Endodermal cell (in vitro differentiated cells): Measurements from ENCODE around the gene RIT2. TPM values are rescaled to one million over a fixed set of nuclear protein-coding genes. Genes with fewer than 3 reads are reported as not detected.

Experiments
- DNase-seq: peaks from one replicate; pipeline ENCODE4 v3.0.0-alpha.2; 2017
- H3K27ac ChIP-seq: 2 replicates; pipeline ENCODE4 v1.5.1; 2013; ENCODE audit warnings: mild to moderate bottlenecking, low read depth, low read length, moderate library complexity
- H3K27me3 ChIP-seq: 2 replicates; pipeline ENCODE4 v1.6.1; 2013; ENCODE audit warnings: mild to moderate bottlenecking, low read length, moderate library complexity; ENCODE audit not compliant: insufficient read depth, control insufficient read depth, poor library complexity, severe bottlenecking
- H3K36me3 ChIP-seq: 2 replicates; pipeline ENCODE4 v1.7.0; 2013; ENCODE audit warnings: mild to moderate bottlenecking, low read length, moderate library complexity; ENCODE audit not compliant: control insufficient read depth, insufficient read depth
- H3K4me1 ChIP-seq: one replicate; pipeline ENCODE4 v1.7.0; 2013; ENCODE audit warnings: low read length; ENCODE audit not compliant: control insufficient read depth, insufficient read depth
- H3K4me3 ChIP-seq: 2 replicates; pipeline ENCODE4 v1.5.1; 2013; ENCODE audit warnings: mild to moderate bottlenecking, low read length, moderate library complexity
- H3K9ac ChIP-seq: 2 replicates; pipeline ENCODE4 v1.6.1; 2013; ENCODE audit warnings: mild to moderate bottlenecking, low read length, moderate library complexity; ENCODE audit not compliant: poor library complexity, severe bottlenecking; ENCODE audit errors: extremely low read depth
- H3K9me3 ChIP-seq: 2 replicates; pipeline ENCODE4 v1.6.1; 2013; ENCODE audit warnings: mild to moderate bottlenecking, low read length, moderate library complexity; ENCODE audit not compliant: control insufficient read depth
- H3K27ac Mint-ChIP-seq: 2 replicates; pipeline ENCODE4 v1.8.0; 2020; ENCODE audit warnings: mixed read lengths
- H3K27me3 Mint-ChIP-seq: 2 replicates; pipeline ENCODE4 v1.8.0; 2021; ENCODE audit warnings: mild to moderate bottlenecking, mixed read lengths; ENCODE audit not compliant: insufficient read depth
- H3K36me3 Mint-ChIP-seq: 2 replicates; pipeline ENCODE4 v1.8.0; 2020; ENCODE audit warnings: low read depth, mixed read lengths
- H3K4me1 Mint-ChIP-seq: 2 replicates; pipeline ENCODE4 v1.8.0; 2020; ENCODE audit warnings: mixed read lengths
- H3K4me3 Mint-ChIP-seq: 2 replicates; pipeline ENCODE4 v1.8.0; 2020; ENCODE audit warnings: mild to moderate bottlenecking, moderate library complexity, mixed read lengths
- H3K9me3 Mint-ChIP-seq: 2 replicates; pipeline ENCODE4 v1.8.0; 2020; ENCODE audit warnings: mild to moderate bottlenecking, mixed read lengths
- WGBS, 2 experiments: methylation state at CpG; one replicate each; pipeline versions ENCODE4 v1.1.5 to v1.1.7; 2013; ENCODE audit warnings: missing lambda C conversion rate in 2 of 2, mixed read lengths in 1 of 2; ENCODE audit not compliant: insufficient coverage in 1 of 2, insufficient read length in 1 of 2; 5-methylcytosine and 5-hydroxymethylcytosine counted together
- total RNA-seq, 2 donors: library from RNA; stranded (reverse); fragmentation: NEBNext Ultra II Directional in 1 of 2; extraction: Animal tissue kit (Norgen Biotek cat#: 25700) in 1 of 2; gene quantifications; 2 replicates in 1 of 2; 3 replicates in 1 of 2; pipeline ENCODE4 v1.2.1, GENCODE V29; 2021
- TF ChIP-seq, protein P1 (sequence below): fragments of 200-600 bp; sonication (generic); conservative IDR thresholded peaks from 2 replicates; pipeline ENCODE4 v1.5.0; 2021; ENCODE audit warnings: antibody characterized with exemption, mild to moderate bottlenecking

The RIT2 gene
- total RNA-seq, 2 donors from 2014 or later, result 0.81 TPM; not detected in 1

DNA sequence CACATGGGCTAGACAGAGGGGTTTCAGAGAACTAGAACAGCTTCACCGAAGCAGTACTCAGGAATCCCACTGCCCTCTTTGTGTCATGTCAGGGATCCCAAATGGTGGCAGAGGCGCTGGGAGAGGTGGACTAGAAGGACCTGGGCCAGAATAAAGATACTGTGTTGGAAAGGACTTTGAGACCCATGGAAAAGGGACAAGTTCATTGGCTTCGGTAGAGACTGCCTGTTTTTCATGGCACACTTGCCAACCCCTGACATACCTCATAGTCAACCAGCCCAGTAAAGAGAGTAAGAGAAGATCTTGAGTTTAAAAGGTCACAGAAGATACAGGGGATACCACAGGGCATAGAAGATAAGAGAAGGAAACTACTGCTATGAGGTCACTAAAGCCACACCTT lies 381.0 kb downstream of the RIT2 start:
- no peak for DNase-seq
- 70 to 72% methylated on average over 2 to 3 of the region's 3 CpGs for WGBS, 2 experiments
- Histone ChIP-seq H3K27ac (no peak overlapping the region), H3K4me3 (no peak overlapping the region), H3K9ac (no peak overlapping the region), H3K36me3 (no peaks in the 10 kb centered on the region), H3K4me1 (peaks cover 7% of the 10 kb centered on the region), H3K9me3 (no peaks in the 10 kb centered on the region), H3K27me3 (no peaks in the 10 kb centered on the region)
- peaks cover 15% of the 10 kb centered on the region for H3K4me1 Mint-ChIP-seq
- H3K27ac Mint-ChIP-seq, result no peak overlapping the region
- H3K4me3 Mint-ChIP-seq, result no peak overlapping the region
- peaks cover 28% of the 10 kb centered on the region for H3K27me3 Mint-ChIP-seq
- H3K36me3 Mint-ChIP-seq, result no peaks in the 10 kb centered on the region
- TF ChIP-seq, protein P1, sequence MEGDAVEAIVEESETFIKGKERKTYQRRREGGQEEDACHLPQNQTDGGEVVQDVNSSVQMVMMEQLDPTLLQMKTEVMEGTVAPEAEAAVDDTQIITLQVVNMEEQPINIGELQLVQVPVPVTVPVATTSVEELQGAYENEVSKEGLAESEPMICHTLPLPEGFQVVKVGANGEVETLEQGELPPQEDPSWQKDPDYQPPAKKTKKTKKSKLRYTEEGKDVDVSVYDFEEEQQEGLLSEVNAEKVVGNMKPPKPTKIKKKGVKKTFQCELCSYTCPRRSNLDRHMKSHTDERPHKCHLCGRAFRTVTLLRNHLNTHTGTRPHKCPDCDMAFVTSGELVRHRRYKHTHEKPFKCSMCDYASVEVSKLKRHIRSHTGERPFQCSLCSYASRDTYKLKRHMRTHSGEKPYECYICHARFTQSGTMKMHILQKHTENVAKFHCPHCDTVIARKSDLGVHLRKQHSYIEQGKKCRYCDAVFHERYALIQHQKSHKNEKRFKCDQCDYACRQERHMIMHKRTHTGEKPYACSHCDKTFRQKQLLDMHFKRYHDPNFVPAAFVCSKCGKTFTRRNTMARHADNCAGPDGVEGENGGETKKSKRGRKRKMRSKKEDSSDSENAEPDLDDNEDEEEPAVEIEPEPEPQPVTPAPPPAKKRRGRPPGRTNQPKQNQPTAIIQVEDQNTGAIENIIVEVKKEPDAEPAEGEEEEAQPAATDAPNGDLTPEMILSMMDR, result no peak
- H3K9me3 Mint-ChIP-seq, result peaks cover 2% of the 10 kb centered on the region

DNA sequence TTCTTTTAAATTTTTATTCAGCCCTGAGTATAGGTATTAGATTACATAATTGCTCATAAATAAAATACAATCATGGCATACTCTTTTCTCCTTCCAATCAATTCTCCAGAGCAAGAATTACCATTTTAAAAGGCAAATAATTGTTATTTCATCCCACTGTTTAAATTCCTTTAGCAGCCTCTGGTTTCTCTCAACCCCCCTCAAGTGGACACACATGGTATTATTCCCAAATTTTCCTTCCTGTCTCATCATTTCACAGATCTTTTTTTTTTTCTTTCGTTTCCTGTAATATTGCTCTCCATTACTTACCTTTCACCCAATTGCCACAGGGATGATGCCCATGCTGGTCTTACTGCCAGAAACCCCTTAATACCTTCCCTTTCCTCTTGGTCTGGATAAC lies 385.2 kb downstream of the RIT2 start:
- peaks cover 14% of the 10 kb centered on the region for H3K9me3 Mint-ChIP-seq
- WGBS, 2 experiments, result 100% methylated on average over 1 of the region's 1 CpG
- H3K4me1 ChIP-seq, result no peaks in the 10 kb centered on the region

DNA sequence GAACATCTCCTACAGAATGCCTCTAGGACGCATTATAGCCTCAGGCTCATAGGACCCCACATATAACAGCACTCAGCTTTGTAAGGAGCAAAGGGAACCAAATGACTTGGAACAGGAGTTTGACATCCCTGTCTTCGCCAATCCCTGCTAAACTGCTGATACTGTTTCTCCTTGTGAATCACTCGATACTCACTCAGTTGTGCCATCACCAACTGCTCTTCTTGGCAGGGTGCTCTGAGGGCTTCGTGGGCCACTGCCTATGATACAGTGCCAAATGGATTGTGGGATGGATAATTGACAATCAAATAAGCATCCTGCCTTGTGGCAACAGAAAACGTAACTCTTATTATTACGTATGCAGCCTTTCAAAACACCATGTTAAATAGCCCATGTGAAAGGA lies 396.3 kb downstream of the RIT2 start:
- Mint-ChIP-seq H3K9me3 (no peaks in the 10 kb centered on the region), H3K4me3 (no peak overlapping the region), H3K36me3 (no peaks in the 10 kb centered on the region), H3K27ac (peak overlapping the region; percentile 26), H3K27me3 (no peaks in the 10 kb centered on the region), H3K4me1 (no peaks in the 10 kb centered on the region)
- Histone ChIP-seq H3K36me3 (no peaks in the 10 kb centered on the region), H3K9me3 (peaks cover 7% of the 10 kb centered on the region), H3K9ac (no peak overlapping the region), H3K4me1 (no peaks in the 10 kb centered on the region), H3K27me3 (no peaks in the 10 kb centered on the region), H3K4me3 (no peak overlapping the region), H3K27ac (no peak overlapping the region)
- TF ChIP-seq, protein P1, result no peak
- DNase-seq, result no peak
- 74 to 95% methylated on average over 2 to 6 of the region's 6 CpGs for WGBS, 2 experiments

More for the DNA sequence above, 385.2 kb downstream of the RIT2 start:
- Histone ChIP-seq H3K27me3 (no peaks in the 10 kb centered on the region), H3K9me3 (peaks cover 4% of the 10 kb centered on the region), H3K4me3 (no peak overlapping the region), H3K9ac (no peak overlapping the region), H3K36me3 (no peaks in the 10 kb centered on the region), H3K27ac (no peak overlapping the region)
- H3K36me3 Mint-ChIP-seq, result peaks cover 7% of the 10 kb centered on the region
- H3K27me3 Mint-ChIP-seq, result peaks cover 3% of the 10 kb centered on the region
- TF ChIP-seq, protein P1, result peak; percentile 78
- H3K27ac Mint-ChIP-seq, result no peak overlapping the region
- peaks cover 6% of the 10 kb centered on the region for H3K4me1 Mint-ChIP-seq
- H3K4me3 Mint-ChIP-seq, result no peak overlapping the region
- DNase-seq, result no peak
